HepG2 (cell line): Measurements from ENCODE around the gene KCNQ2. TPM values are rescaled to one million over a fixed set of nuclear protein-coding genes. Genes with fewer than 3 reads are reported as not detected.

ENCODE experiments used
- GATAD2A ChIP-seq: IDR thresholded peaks from 2 replicates; pipeline ENCODE4 v1.6.1; 2016
- JDP2 ChIP-seq: sonication (generic); formaldehyde crosslinking; IDR thresholded peaks from 2 replicates; pipeline ENCODE4 v1.8.1; 2022; ENCODE audit warnings: missing genetic modification reagents, borderline replicate concordance
- MTA1 ChIP-seq: sonication (generic); formaldehyde crosslinking; IDR thresholded peaks from 2 replicates; pipeline ENCODE4 v1.4.0; 2020; ENCODE audit warnings: missing genetic modification reagents, mild to moderate bottlenecking, borderline replicate concordance
- NCOR1 ChIP-seq: fragments of 200-600 bp; sonication (generic); IDR thresholded peaks from 2 replicates; pipeline ENCODE4 v1.7.0; 2017; ENCODE audit warnings: antibody characterized with exemption, low read length, borderline replicate concordance
- RBM22 ChIP-seq: fragments of 200-400 bp; formaldehyde crosslinking; optimal IDR thresholded peaks from 2 replicates; pipeline ENCODE3; 2017; ENCODE audit warnings: mild to moderate bottlenecking, low read length, moderate library complexity
- RCOR2 ChIP-seq: IDR thresholded peaks from 2 replicates; pipeline ENCODE4 v1.6.1; 2016; ENCODE audit warnings: missing biosample characterization, missing genetic modification reagents
- RFXAP ChIP-seq: sonication (generic); formaldehyde crosslinking; IDR thresholded peaks from 2 replicates; pipeline ENCODE4 v1.4.0; 2020; ENCODE audit warnings: missing genetic modification reagents, borderline replicate concordance
- SALL1 ChIP-seq: sonication (generic); formaldehyde crosslinking; IDR thresholded peaks from 2 replicates; pipeline ENCODE4 v1.8.0; 2022; ENCODE audit warnings: mild to moderate bottlenecking, missing genetic modification reagents
- ZBTB7B ChIP-seq: sonication (generic); formaldehyde crosslinking; IDR thresholded peaks from 2 replicates; pipeline ENCODE4 v1.4.0; 2020; ENCODE audit warnings: missing genetic modification reagents
- ZC3H4 ChIP-seq: sonication (generic); formaldehyde crosslinking; IDR thresholded peaks from 2 replicates; pipeline ENCODE4 v1.4.0; 2020; ENCODE audit warnings: missing genetic modification reagents, borderline replicate concordance
- ZNF124 ChIP-seq: sonication (generic); formaldehyde crosslinking; IDR thresholded peaks from 2 replicates; pipeline ENCODE4 v1.4.0; 2020; ENCODE audit warnings: missing genetic modification reagents
- ZNF235 ChIP-seq: sonication (generic); formaldehyde crosslinking; IDR thresholded peaks from 2 replicates; pipeline ENCODE4 v1.8.1; 2023; ENCODE audit warnings: mild to moderate bottlenecking, missing genetic modification reagents, borderline replicate concordance
- ZNF263 ChIP-seq: sonication (generic); formaldehyde crosslinking; IDR thresholded peaks from 2 replicates; pipeline ENCODE4 v1.4.0; 2020; ENCODE audit warnings: missing genetic modification reagents
- ZNF350 ChIP-seq: sonication (generic); formaldehyde crosslinking; IDR thresholded peaks from 2 replicates; pipeline ENCODE4 v1.4.0; 2020; ENCODE audit warnings: mild to moderate bottlenecking, low read depth, missing genetic modification reagents, borderline replicate concordance
- ZNF441 ChIP-seq: sonication (generic); formaldehyde crosslinking; IDR thresholded peaks from 2 replicates; pipeline ENCODE4 v1.7.0; 2021; ENCODE audit warnings: missing genetic modification reagents, borderline replicate concordance
- ZNF724P ChIP-seq: sonication (generic); formaldehyde crosslinking; IDR thresholded peaks from 2 replicates; pipeline ENCODE4 v1.8.0; 2022; ENCODE audit warnings: missing genetic modification reagents, borderline replicate concordance
- ZNF746 ChIP-seq: sonication (generic); formaldehyde crosslinking; IDR thresholded peaks from 2 replicates; pipeline ENCODE4 v1.8.0; 2022; ENCODE audit warnings: mild to moderate bottlenecking, missing genetic modification reagents
- ZNF781 ChIP-seq: sonication (generic); formaldehyde crosslinking; IDR thresholded peaks from 2 replicates; pipeline ENCODE4 v1.5.1; 2020; ENCODE audit warnings: borderline replicate concordance, mild to moderate bottlenecking, missing genetic modification reagents; ENCODE audit errors: not compliant biosample characterization
- polyA plus RNA-seq, 8 experiments: library from polyadenylated mRNA; depleted of rRNA in 3 of 8; stranded (reverse) in 7 of 8; unstranded in 1 of 8; fragments of >200 nt; fragmentation: Illumina TruSeq in 4 of 8; extraction: Trizol in 4 of 8; gene quantifications; 2 replicates each; pipeline versions ENCODE4 v1.2.1 to v1.2.3, GENCODE V29; 2011 to 2016; ENCODE audit warnings: low read depth in 4 of 8, missing spikeins in 1 of 8, mixed read lengths in 1 of 8; ENCODE audit not compliant: insufficient read depth in 1 of 8
- total RNA-seq, 5 experiments: library from RNA; depleted of rRNA; stranded (reverse); fragments of >200 nt; fragmentation: Illumina TruSeq; extraction: Trizol; gene quantifications; 2 replicates each; pipeline ENCODE4 v1.2.3, GENCODE V29; 2016; ENCODE audit warnings: low read depth in 1 of 5
- TF ChIP-seq, protein P1 (sequence below): sonication (generic); formaldehyde crosslinking; IDR thresholded peaks from 2 replicates; pipeline ENCODE4 v1.8.1; 2023; ENCODE audit warnings: mild to moderate bottlenecking, missing genetic modification reagents
- TF ChIP-seq, protein P2 (sequence below): sonication (generic); formaldehyde crosslinking; IDR thresholded peaks from 2 replicates; pipeline ENCODE4 v1.5.1; 2020; ENCODE audit warnings: mild to moderate bottlenecking, missing genetic modification reagents, borderline replicate concordance
- TF ChIP-seq, protein P3 (sequence below): sonication (generic); formaldehyde crosslinking; IDR thresholded peaks from 2 replicates; pipeline ENCODE4 v1.4.0; 2020; ENCODE audit warnings: mild to moderate bottlenecking, missing genetic modification reagents
- TF ChIP-seq, protein P4 (sequence below): sonication (generic); formaldehyde crosslinking; IDR thresholded peaks from 2 replicates; pipeline ENCODE4 v1.5.1; 2020; ENCODE audit warnings: mild to moderate bottlenecking, moderate library complexity, missing genetic modification reagents
- TF ChIP-seq, protein P5 (sequence below): sonication (generic); formaldehyde crosslinking; conservative IDR thresholded peaks from 2 replicates; pipeline ENCODE4 v1.8.0; 2022; ENCODE audit warnings: low read depth, missing genetic modification reagents

KCNQ2 gene
- total and polyA plus RNA-seq, 2 of the 13 experiments (the other 11 are each of a cell fraction or from before 2014, with no cell fraction given), result not detected

DNA sequence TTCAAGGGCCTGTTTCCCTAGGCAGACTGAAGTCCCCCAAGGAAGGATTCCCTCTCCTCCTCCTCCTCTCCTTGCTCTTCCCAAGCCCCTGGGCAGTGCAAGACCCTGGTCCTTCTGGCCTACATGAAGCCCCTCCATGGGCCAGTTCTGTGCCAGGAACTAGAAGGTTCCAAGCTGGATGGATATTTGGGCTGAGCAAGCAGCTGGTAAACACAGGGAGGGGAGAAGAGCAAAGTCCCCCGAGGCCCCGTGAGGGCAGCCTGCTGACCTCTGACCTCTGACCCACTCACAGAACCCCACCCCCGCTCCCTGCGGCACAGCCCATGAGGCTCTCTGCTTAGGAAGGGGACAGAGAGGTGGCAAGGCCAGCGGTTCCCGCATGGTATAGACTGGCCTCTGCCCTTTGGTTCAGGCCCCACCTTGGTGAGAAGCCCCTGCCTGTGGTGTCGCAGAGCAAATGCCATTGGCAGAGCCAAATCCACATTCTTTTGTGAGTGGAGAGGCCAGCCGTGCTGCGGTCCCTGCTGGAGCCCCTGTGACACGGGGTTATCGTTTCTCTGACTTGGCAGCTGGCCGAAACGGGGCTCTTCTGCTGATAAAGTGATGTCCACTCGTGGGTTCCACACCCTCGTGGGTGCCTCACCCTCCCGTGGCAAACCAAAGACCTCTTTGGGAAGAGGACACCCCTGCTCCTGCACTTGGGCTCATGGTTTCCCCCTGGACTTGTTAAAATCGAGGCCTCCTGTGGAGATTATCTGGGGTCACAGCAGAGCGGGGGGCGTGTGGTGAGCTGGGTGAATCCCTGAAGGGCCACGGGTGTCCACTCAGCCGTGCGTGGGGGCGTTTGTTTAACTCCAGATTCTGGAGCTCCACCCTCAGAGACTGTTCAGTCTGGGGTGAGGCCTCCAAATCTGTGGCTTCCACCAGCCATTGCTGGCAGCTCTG, 109.2 kb downstream of the KCNQ2 start (continued):
- TF ChIP-seq, protein P1, sequence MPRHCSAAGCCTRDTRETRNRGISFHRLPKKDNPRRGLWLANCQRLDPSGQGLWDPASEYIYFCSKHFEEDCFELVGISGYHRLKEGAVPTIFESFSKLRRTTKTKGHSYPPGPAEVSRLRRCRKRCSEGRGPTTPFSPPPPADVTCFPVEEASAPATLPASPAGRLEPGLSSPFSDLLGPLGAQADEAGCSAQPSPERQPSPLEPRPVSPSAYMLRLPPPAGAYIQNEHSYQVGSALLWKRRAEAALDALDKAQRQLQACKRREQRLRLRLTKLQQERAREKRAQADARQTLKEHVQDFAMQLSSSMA (CRISPR knock-in tag), result peak; percentile 52; the same call in 1 of the 2 replicates
- TF ChIP-seq, protein P2, sequence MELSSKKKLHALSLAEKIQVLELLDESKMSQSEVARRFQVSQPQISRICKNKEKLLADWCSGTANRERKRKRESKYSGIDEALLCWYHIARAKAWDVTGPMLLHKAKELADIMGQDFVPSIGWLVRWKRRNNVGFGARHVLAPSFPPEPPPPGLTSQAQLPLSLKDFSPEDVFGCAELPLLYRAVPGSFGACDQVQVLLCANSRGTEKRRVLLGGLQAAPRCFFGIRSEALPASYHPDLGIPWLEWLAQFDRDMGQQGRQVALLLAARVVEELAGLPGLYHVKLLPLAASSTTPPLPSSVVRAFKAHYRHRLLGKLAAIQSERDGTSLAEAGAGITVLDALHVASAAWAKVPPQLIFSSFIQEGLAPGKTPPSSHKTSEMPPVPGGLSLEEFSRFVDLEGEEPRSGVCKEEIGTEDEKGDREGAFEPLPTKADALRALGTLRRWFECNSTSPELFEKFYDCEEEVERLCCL (CRISPR knock-in tag), result no peak
- TF ChIP-seq ZNF781 (CRISPR knock-in tag) (peak; percentile 71), ZNF235 (0 out of 2 replicates have a peak, but pooled peaks have one; percentile 74), RCOR2 (no peak), ZNF441 (0 out of 2 replicates have a peak, but pooled peaks have one; percentile 59), RBM22 (no peak), ZNF263 (CRISPR knock-in tag) (0 out of 2 replicates have a peak, but pooled peaks have one; percentile 46), ZC3H4 (CRISPR knock-in tag) (no peak), ZNF350 (CRISPR knock-in tag) (peak; percentile 51; the same call in 1 of the 2 replicates), ZBTB7B (peak; percentile 59; the same call in 1 of the 2 replicates), ZNF746 (CRISPR knock-in tag) (peak; percentile 82; the same call in 1 of the 2 replicates), JDP2 (CRISPR knock-in tag) (no peak), ZNF124 (CRISPR knock-in tag) (no peak), SALL1 (CRISPR knock-in tag) (peak; percentile 69), NCOR1 (peak; percentile 80), MTA1 (CRISPR knock-in tag) (peak; percentile 74; the same call in 1 of the 2 replicates), GATAD2A (CRISPR knock-in tag) (peak; percentile 46; the same call in 1 of the 2 replicates), RFXAP (CRISPR knock-in tag) (no peak), ZNF724P (CRISPR knock-in tag) (no peak)
- TF ChIP-seq, protein P3, sequence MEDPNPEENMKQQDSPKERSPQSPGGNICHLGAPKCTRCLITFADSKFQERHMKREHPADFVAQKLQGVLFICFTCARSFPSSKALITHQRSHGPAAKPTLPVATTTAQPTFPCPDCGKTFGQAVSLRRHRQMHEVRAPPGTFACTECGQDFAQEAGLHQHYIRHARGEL, result no peak
- TF ChIP-seq, protein P4, sequence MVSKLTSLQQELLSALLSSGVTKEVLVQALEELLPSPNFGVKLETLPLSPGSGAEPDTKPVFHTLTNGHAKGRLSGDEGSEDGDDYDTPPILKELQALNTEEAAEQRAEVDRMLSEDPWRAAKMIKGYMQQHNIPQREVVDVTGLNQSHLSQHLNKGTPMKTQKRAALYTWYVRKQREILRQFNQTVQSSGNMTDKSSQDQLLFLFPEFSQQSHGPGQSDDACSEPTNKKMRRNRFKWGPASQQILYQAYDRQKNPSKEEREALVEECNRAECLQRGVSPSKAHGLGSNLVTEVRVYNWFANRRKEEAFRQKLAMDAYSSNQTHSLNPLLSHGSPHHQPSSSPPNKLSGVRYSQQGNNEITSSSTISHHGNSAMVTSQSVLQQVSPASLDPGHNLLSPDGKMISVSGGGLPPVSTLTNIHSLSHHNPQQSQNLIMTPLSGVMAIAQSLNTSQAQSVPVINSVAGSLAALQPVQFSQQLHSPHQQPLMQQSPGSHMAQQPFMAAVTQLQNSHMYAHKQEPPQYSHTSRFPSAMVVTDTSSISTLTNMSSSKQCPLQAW (CRISPR knock-in tag), result peak; percentile 63; the same call in 1 of the 2 replicates
- TF ChIP-seq, protein P5, sequence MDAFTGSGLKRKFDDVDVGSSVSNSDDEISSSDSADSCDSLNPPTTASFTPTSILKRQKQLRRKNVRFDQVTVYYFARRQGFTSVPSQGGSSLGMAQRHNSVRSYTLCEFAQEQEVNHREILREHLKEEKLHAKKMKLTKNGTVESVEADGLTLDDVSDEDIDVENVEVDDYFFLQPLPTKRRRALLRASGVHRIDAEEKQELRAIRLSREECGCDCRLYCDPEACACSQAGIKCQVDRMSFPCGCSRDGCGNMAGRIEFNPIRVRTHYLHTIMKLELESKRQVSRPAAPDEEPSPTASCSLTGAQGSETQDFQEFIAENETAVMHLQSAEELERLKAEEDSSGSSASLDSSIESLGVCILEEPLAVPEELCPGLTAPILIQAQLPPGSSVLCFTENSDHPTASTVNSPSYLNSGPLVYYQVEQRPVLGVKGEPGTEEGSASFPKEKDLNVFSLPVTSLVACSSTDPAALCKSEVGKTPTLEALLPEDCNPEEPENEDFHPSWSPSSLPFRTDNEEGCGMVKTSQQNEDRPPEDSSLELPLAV (CRISPR knock-in tag), result no peak
